ENCODE results near the gene CCDC85B. TPM values are rescaled to one million over a fixed set of nuclear protein-coding genes. Genes with fewer than 3 reads are reported as not detected.

The CCDC85B gene
- total RNA-seq, 1 donor from 2014 or later: 3.9 TPM

GRCh38 chr11:65856689-65857499 is 33.6 kb upstream of the CCDC85B start:
- peaks cover 48% of the 10 kb centered on the region for H4K20me1 ChIP-seq (ENCODE audit: low read depth)
- H3K79me2 ChIP-seq (ENCODE audit: low read depth): peaks cover 55% of the 10 kb centered on the region
- H3F3A ChIP-seq (ENCODE audit: low read depth): peaks cover 82% of the 10 kb centered on the region
- H3K27ac ChIP-seq: peak overlapping the region; percentile 92
- peak overlapping the region; percentile 87 for H3K4me3 ChIP-seq
- H3K4me1 Mint-ChIP-seq: peaks cover 33% of the 10 kb centered on the region
- peaks cover 10% of the 10 kb centered on the region for H3K4me1 ChIP-seq
- H3K36me3 Mint-ChIP-seq: peaks cover 39% of the 10 kb centered on the region
- peak overlapping the region; percentile 88 for H3K27ac Mint-ChIP-seq
- H3K27me3 Mint-ChIP-seq (ENCODE audit: insufficient read depth, low read depth): peaks cover 24% of the 10 kb centered on the region
- peak overlapping the region; percentile 74 for H3K9ac ChIP-seq
- peak overlapping the region; percentile 92 for H3K4me2 ChIP-seq
- peak; percentile 82 for DNase-seq (ENCODE audit: low spot score)
- H3K36me3 ChIP-seq: peaks cover 7% of the 10 kb centered on the region
- no peaks in the 10 kb centered on the region for H3K27me3 ChIP-seq
- no peaks in the 10 kb centered on the region for H3K9me3 ChIP-seq (ENCODE audit: low read depth)
- TF ChIP-seq EZH2 (IDR thresholded peaks at IDR 0.05) (no peak), EZH2phosphoT487 (IDR thresholded peaks at IDR 0.05) (no peak), CTCF (IDR thresholded peaks at IDR 0.05) (no peak)
- H2AFZ ChIP-seq (replicated peaks): no peak overlapping the region
- H3K4me3 Mint-ChIP-seq: peak overlapping the region; percentile 93
- peaks cover 10% of the 10 kb centered on the region for H3K9me3 Mint-ChIP-seq

- no peak overlapping the region for H2AFZ ChIP-seq (replicated peaks)
- DNase-seq (ENCODE audit: low spot score): no peak
- peak overlapping the region; percentile 93 for H3K4me3 Mint-ChIP-seq
- H3K4me1 ChIP-seq: peaks cover 10% of the 10 kb centered on the region
- H3K4me1 Mint-ChIP-seq: peaks cover 33% of the 10 kb centered on the region
- no peak for TF ChIP-seq EZH2 (IDR thresholded peaks at IDR 0.05)
- TF ChIP-seq EZH2phosphoT487 (IDR thresholded peaks at IDR 0.05): no peak
- TF ChIP-seq CTCF (IDR thresholded peaks at IDR 0.05): no peak
- H3K27me3 Mint-ChIP-seq (ENCODE audit: insufficient read depth, low read depth): peaks cover 26% of the 10 kb centered on the region
- H3F3A ChIP-seq (ENCODE audit: low read depth): peaks cover 76% of the 10 kb centered on the region
- H3K36me3 ChIP-seq: peaks cover 7% of the 10 kb centered on the region
- peaks cover 6% of the 10 kb centered on the region for H3K9me3 Mint-ChIP-seq
- peak overlapping the region; percentile 74 for H3K9ac ChIP-seq
- H3K27ac ChIP-seq: peak overlapping the region; percentile 92
- peak overlapping the region; percentile 92 for H3K4me2 ChIP-seq
- H3K4me3 ChIP-seq: peak overlapping the region; percentile 87
- no peaks in the 10 kb centered on the region for H3K9me3 ChIP-seq (ENCODE audit: low read depth)
- H3K27ac Mint-ChIP-seq: no peak overlapping the region
- H4K20me1 ChIP-seq (ENCODE audit: low read depth): peaks cover 48% of the 10 kb centered on the region
- H3K79me2 ChIP-seq (ENCODE audit: low read depth): peaks cover 59% of the 10 kb centered on the region
- peaks cover 36% of the 10 kb centered on the region for H3K36me3 Mint-ChIP-seq
- no peaks in the 10 kb centered on the region for H3K27me3 ChIP-seq
Measured at GRCh38 chr11:65857500-65857852, 33.0 kb upstream of the CCDC85B start.

GRCh38 chr11:65857853-65858680 is 32.4 kb upstream of the CCDC85B start, which contains the start of gene CFL1:
Gene CFL1 (minus strand): TSS chr11:65858180. CDS start chr11:65858099, 81 bp downstream.
- H3K9me3 ChIP-seq (ENCODE audit: low read depth): no peaks in the 10 kb centered on the region
- H3K4me1 ChIP-seq: peaks cover 10% of the 10 kb centered on the region
- H3K4me3 ChIP-seq: peak within 1 kb of the TSS; percentile 87
- Mint-ChIP-seq H3K27me3 (ENCODE audit: insufficient read depth, low read depth) (peaks cover 29% of the 10 kb centered on the region), H3K4me3 (peak within 1 kb of the TSS; percentile 95), H3K27ac (peak within 1 kb of the TSS; percentile 100), H3K4me1 (peaks cover 35% of the 10 kb centered on the region), H3K9me3 (peaks cover 6% of the 10 kb centered on the region), H3K36me3 (peaks cover 39% of the 10 kb centered on the region)
- H3K9ac ChIP-seq: peak within 1 kb of the TSS; percentile 74
- no peaks in the 10 kb centered on the region for H3K27me3 ChIP-seq
- no peak within 1 kb of the TSS for H2AFZ ChIP-seq (replicated peaks)
- H3F3A ChIP-seq (ENCODE audit: low read depth): peaks cover 76% of the 10 kb centered on the region
- no peak for TF ChIP-seq EZH2phosphoT487 (IDR thresholded peaks at IDR 0.05)
- TF ChIP-seq EZH2 (IDR thresholded peaks at IDR 0.05): no peak
- no peak for TF ChIP-seq CTCF (IDR thresholded peaks at IDR 0.05)
- peak within 1 kb of the TSS; percentile 92 for H3K4me2 ChIP-seq
- peak; percentile 99 for DNase-seq (ENCODE audit: low spot score)
- peaks cover 7% of the 10 kb centered on the region for H3K36me3 ChIP-seq
- H4K20me1 ChIP-seq (ENCODE audit: low read depth): peaks cover 48% of the 10 kb centered on the region
- peak within 1 kb of the TSS; percentile 95 for H3K27ac ChIP-seq
- H3K79me2 ChIP-seq (ENCODE audit: low read depth): peaks cover 59% of the 10 kb centered on the region

Data from neural progenitor cell (in vitro differentiated cells).